Astrocyte (in vitro differentiated cells and primary cell): ENCODE results near the gene MIAT. TPM values are rescaled to one million over a fixed set of nuclear protein-coding genes. Genes with fewer than 3 reads are reported as not detected.

ENCODE experiments used
- total RNA-seq: library from RNA; stranded (reverse); gene quantifications from 2 replicates; pipeline ENCODE4 v1.2.1, GENCODE V29; 2021

The MIAT gene
- total RNA-seq, 1 donor from 2014 or later = 22.8 TPM

Other genes starting within 250 kb of the MIAT start
- 11.7 and 13.0 TPM in 2 replicates for gene ASPHD2, start 228.3 kb upstream of the MIAT start, total RNA-seq
- 21.9 and 25.2 TPM in 2 replicates for gene HPS4, start 173.8 kb upstream of the MIAT start, total RNA-seq
- gene SRRD, start 173.7 kb upstream of the MIAT start, total RNA-seq = 33.1 and 34.4 TPM in 2 replicates
- gene TFIP11, start 145.1 kb upstream of the MIAT start, total RNA-seq = 36.1 and 36.9 TPM in 2 replicates
- gene TPST2, start 67.5 kb upstream of the MIAT start, total RNA-seq = 55.7 and 72.5 TPM in 2 replicates
- not detected in 2 replicates for gene CRYBB1, start 39.6 kb upstream of the MIAT start, total RNA-seq
- 1.1 and 2.0 TPM in 2 replicates for gene CRYBA4, start 35.6 kb upstream of the MIAT start, total RNA-seq